B cell (primary cell): ENCODE results near the gene PRR23E. TPM values are rescaled to one million over a fixed set of nuclear protein-coding genes. Genes with fewer than 3 reads are reported as not detected.

Source experiments
- ATAC-seq: fragments of 200-7000 bp; cut with Tn5 transposase; one replicate; pipeline ENCODE4 v1.10.0; 2021; ENCODE audit warnings: low read depth, mild to moderate bottlenecking, moderate number of reproducible peaks, moderate library complexity
- CTCF ChIA-PET: fragments of 350-600 bp; sonication (Branson Sonifier 250); formaldehyde crosslinking; loops from one replicate; lab custom pipeline; 2021; ENCODE audit warnings: antibody characterized with exemption, inconsistent platforms; lab: Charles Lee
- POLR2A ChIA-PET: fragments of 350-600 bp; sonication (Branson Sonifier 250); formaldehyde crosslinking; loops from one replicate; lab custom pipeline; 2021; ENCODE audit warnings: antibody characterized with exemption; lab: Charles Lee
- DNase-seq: peaks from one replicate; pipeline ENCODE4 v3.0.0; 2013
- H2AFZ ChIP-seq: 2 replicates; pipeline ENCODE4 v1.6.1; 2012; ENCODE audit warnings: mild to moderate bottlenecking, low read depth, low read length; ENCODE audit not compliant: insufficient read depth, poor library complexity, severe bottlenecking
- H3K27ac ChIP-seq, 2 donors: 1 replicate in 1 of 2; 2 replicates in 1 of 2; pipeline ENCODE4 v1.5.1; 2012 to 2013; ENCODE audit warnings: low read length in 2 of 2, mild to moderate bottlenecking in 2 of 2, moderate library complexity in 1 of 2
- H3K27me3 ChIP-seq, 4 experiments: fragments of 200-600 bp in 1 of 4; sonication (generic) in 1 of 4; replicated peaks in 1 of 4; 1 replicate in 2 of 4; 2 replicates in 2 of 4; pipeline versions ENCODE4 v1.6.1 to v1.7.0; 2013 to 2016; ENCODE audit warnings: low read length in 3 of 4, mild to moderate bottlenecking in 2 of 4, mixed read lengths in 1 of 4, moderate library complexity in 1 of 4; ENCODE audit not compliant: insufficient read depth in 4 of 4, control insufficient read depth in 3 of 4; ENCODE audit errors: control extremely low read depth in 1 of 4
- H3K36me3 ChIP-seq, 2 experiments: replicated peaks in 1 of 2; 1 replicate in 1 of 2; 2 replicates in 1 of 2; pipeline versions ENCODE4 v1.6.1 to v1.7.1; 2013; ENCODE audit warnings: low read length in 1 of 2; ENCODE audit not compliant: insufficient read depth in 2 of 2, control insufficient read depth in 1 of 2; ENCODE audit errors: control extremely low read depth in 1 of 2, extremely low read depth in 1 of 2
- H3K4me1 ChIP-seq, 2 donors: fragments of 200-600 bp in 1 of 2; sonication (generic) in 1 of 2; 1 replicate in 1 of 2; 2 replicates in 1 of 2; pipeline versions ENCODE4 v1.5.1 to v1.6.1; 2013 to 2017; ENCODE audit warnings: low read length in 2 of 2; ENCODE audit not compliant: control insufficient read depth in 2 of 2, insufficient read depth in 2 of 2
- H3K4me2 ChIP-seq: replicated peaks from 2 replicates; pipeline ENCODE3; 2012; ENCODE audit warnings: mild to moderate bottlenecking, low read depth, low read length; ENCODE audit not compliant: poor library complexity, severe bottlenecking
- H3K4me3 ChIP-seq, 5 experiments: fragments of 200-600 bp in 1 of 5; sonication (generic) in 1 of 5; 1 replicate in 3 of 5; 2 replicates in 2 of 5; pipeline versions ENCODE4 v1.5.1 to v1.7.0; 2011 to 2016; ENCODE audit warnings: low read length in 4 of 5, mild to moderate bottlenecking in 4 of 5, low read depth in 2 of 5, control low read depth in 1 of 5, moderate library complexity in 1 of 5; ENCODE audit not compliant: insufficient read depth in 1 of 5; ENCODE audit errors: control extremely low read depth in 1 of 5, extremely low read depth in 1 of 5
- H3K79me2 ChIP-seq: fragments of 200-600 bp; sonication (generic); one replicate; pipeline ENCODE4 v1.6.0; 2016; ENCODE audit warnings: low read length; ENCODE audit not compliant: control insufficient read depth, insufficient read depth
- H3K9ac ChIP-seq: fragments of 200-600 bp; sonication (generic); 2 replicates; pipeline ENCODE4 v1.6.1; 2017; ENCODE audit warnings: mild to moderate bottlenecking, low read length, moderate library complexity
- H3K9me3 ChIP-seq, 3 donors: one replicate each; pipeline versions ENCODE4 v1.6.1 to v1.7.1; 2013; ENCODE audit warnings: low read length in 2 of 3; ENCODE audit not compliant: control insufficient read depth in 2 of 3, insufficient read depth in 1 of 3; ENCODE audit errors: control extremely low read depth in 1 of 3
- H4K20me1 ChIP-seq: 2 replicates; pipeline ENCODE4 v1.6.0; 2012; ENCODE audit warnings: mild to moderate bottlenecking, low read length; ENCODE audit not compliant: insufficient read depth, control insufficient read depth, poor library complexity, severe bottlenecking
- H3K27ac Mint-ChIP-seq: one replicate; pipeline ENCODE4 v1.8.0; 2021; ENCODE audit warnings: mixed read lengths
- H3K27me3 Mint-ChIP-seq: one replicate; pipeline ENCODE4 v1.8.0; 2021; ENCODE audit warnings: mixed read lengths
- H3K4me1 Mint-ChIP-seq: one replicate; pipeline ENCODE4 v1.8.0; 2021; ENCODE audit warnings: mixed read lengths
- H3K4me3 Mint-ChIP-seq: one replicate; pipeline ENCODE4 v1.8.0; 2021; ENCODE audit warnings: mixed read lengths
- H3K9me3 Mint-ChIP-seq: one replicate; pipeline ENCODE4 v1.8.0; 2022; ENCODE audit warnings: mixed read lengths; ENCODE audit not compliant: insufficient read depth
- EZH2 ChIP-seq: IDR thresholded peaks from 2 replicates; pipeline ENCODE4 v1.6.1; 2012; ENCODE audit warnings: borderline replicate concordance, low read depth, mild to moderate bottlenecking, moderate library complexity, low read length; ENCODE audit not compliant: insufficient read depth, poor library complexity, severe bottlenecking
- WGBS: methylation state at CpG from one replicate; pipeline ENCODE4 v1.1.5; 2013; ENCODE audit warnings: missing lambda C conversion rate; ENCODE audit not compliant: insufficient coverage; 5-methylcytosine and 5-hydroxymethylcytosine counted together
- intact Hi-C: fragments of 100-400 bp; cut with micrococcal nuclease; formaldehyde crosslinking; loops from one replicate; pipeline ENCODE4 v1.10.0; 2022
- polyA plus RNA-seq: library from polyadenylated mRNA; depleted of rRNA; stranded (reverse); fragments of >200 nt; gene quantifications from 2 replicates; pipeline ENCODE4 v1.2.3, GENCODE V29; 2012
- total RNA-seq, 2 donors: library from RNA; stranded (reverse); fragments of 120-200 nt in 1 of 2; gene quantifications; 1 replicate in 1 of 2; 2 replicates in 1 of 2; pipeline versions ENCODE4 v1.2.3 to v1.2.4, GENCODE V29; 2013 to 2022
- TF ChIP-seq, protein P1 (sequence below): fragments of 200-600 bp; IDR thresholded peaks from one replicate; pipeline ENCODE4 v1.8.0; 2022; ENCODE audit warnings: antibody characterized with exemption, mild to moderate bottlenecking

PRR23E gene
- total and polyA plus RNA-seq, 2 donors (not counting 1 experiment from before 2014, with no cell fraction given), result not detected

DNA sequence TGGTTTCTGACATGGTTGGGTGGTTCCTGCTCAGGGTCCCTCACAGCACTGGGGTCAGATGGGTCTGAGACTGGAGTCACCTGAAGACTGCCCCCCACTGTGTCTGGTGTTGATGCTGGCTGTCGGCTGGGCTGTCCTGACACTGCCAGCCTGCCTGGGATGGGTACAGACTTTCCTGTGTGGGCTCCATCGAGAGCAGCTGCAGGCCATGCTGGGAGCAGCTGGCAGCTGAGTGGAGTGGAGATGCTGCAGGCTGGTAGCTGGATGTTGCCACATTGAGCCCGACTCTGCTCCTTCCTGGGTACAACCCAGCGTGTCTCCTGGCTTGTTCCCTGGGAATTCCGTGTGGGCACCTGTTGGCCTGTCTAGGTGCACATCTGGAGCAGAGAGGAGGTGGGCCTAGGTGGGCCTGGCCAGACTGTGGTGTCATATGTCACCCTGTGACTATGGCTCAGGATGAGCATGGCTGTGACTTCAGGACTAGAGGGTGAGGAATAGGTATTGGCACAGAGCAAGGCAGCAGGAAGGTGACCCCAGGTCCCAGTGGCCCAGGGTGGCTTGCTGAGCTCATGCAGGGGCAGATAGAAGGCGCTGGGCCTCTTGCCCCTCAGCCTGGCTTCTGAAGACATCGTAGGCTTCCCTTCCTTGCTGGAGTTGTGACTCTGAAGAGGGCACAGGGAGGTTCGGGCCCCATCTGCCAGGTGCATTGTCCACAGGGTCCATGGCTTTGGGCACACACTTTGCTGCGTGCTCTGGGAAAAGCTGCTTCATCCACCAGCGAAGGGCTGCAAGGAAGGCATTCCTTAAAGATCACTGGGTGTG, 40.0 kb upstream of the PRR23E start:
- Mint-ChIP-seq H3K27ac (no peak overlapping the region), H3K4me3 (no peak overlapping the region), H3K27me3 (peaks cover 13% of the 10 kb centered on the region), H3K9me3 (no peaks in the 10 kb centered on the region), H3K4me1 (no peaks in the 10 kb centered on the region)
- ChIA-PET POLR2A (no interaction called here), CTCF (no interaction called here)
- H3K4me1 ChIP-seq, result no peaks in the 10 kb centered on the region
- no peak overlapping the region for H3K9ac ChIP-seq
- DNase-seq (no peak), ATAC-seq (no peak)
- WGBS, result 91% methylated on average over 10 of the region's 10 CpGs
- TF ChIP-seq EZH2, result no peak
- TF ChIP-seq, protein P1, sequence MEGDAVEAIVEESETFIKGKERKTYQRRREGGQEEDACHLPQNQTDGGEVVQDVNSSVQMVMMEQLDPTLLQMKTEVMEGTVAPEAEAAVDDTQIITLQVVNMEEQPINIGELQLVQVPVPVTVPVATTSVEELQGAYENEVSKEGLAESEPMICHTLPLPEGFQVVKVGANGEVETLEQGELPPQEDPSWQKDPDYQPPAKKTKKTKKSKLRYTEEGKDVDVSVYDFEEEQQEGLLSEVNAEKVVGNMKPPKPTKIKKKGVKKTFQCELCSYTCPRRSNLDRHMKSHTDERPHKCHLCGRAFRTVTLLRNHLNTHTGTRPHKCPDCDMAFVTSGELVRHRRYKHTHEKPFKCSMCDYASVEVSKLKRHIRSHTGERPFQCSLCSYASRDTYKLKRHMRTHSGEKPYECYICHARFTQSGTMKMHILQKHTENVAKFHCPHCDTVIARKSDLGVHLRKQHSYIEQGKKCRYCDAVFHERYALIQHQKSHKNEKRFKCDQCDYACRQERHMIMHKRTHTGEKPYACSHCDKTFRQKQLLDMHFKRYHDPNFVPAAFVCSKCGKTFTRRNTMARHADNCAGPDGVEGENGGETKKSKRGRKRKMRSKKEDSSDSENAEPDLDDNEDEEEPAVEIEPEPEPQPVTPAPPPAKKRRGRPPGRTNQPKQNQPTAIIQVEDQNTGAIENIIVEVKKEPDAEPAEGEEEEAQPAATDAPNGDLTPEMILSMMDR, result no peak
- H3K79me2 ChIP-seq, result no peaks in the 10 kb centered on the region
- no peak overlapping the region for H3K4me2 ChIP-seq
- no peaks in the 10 kb centered on the region for H3K36me3 ChIP-seq
- peaks cover 0 to 11% (median 0%) of the 10 kb centered on the region in 3 donors for H3K9me3 ChIP-seq
- intact Hi-C loops, result no loop called here
- H3K4me3 ChIP-seq, result no peak overlapping the region
- H2AFZ ChIP-seq, result no peak overlapping the region
- no peaks in the 10 kb centered on the region for H3K27me3 ChIP-seq
- H3K27ac ChIP-seq, result no peak overlapping the region
- no peaks in the 10 kb centered on the region for H4K20me1 ChIP-seq

GRCh38 chr3:127153506-127153815, 39.5 kb upstream of the PRR23E start:
- peaks cover 0 to 11% (median 0%) of the 10 kb centered on the region in 3 donors for H3K9me3 ChIP-seq
- ATAC-seq (no peak), DNase-seq (no peak)
- POLR2A ChIA-PET, result no interaction called here
- H3K9me3 Mint-ChIP-seq, result no peaks in the 10 kb centered on the region
- H4K20me1 ChIP-seq, result no peaks in the 10 kb centered on the region
- H3K4me3 Mint-ChIP-seq, result no peak overlapping the region
- H3K27me3 ChIP-seq, result peaks cover 0 to 2% (median 0%) of the 10 kb centered on the region in 4 experiments
- H3K27ac Mint-ChIP-seq, result no peak overlapping the region
- H3K4me2 ChIP-seq, result no peak overlapping the region
- CTCF ChIA-PET, result no interaction called here
- 80% methylated on average over 5 of the region's 5 CpGs for WGBS
- H3K27ac ChIP-seq, result no peak overlapping the region
- no peak overlapping the region for H2AFZ ChIP-seq
- H3K9ac ChIP-seq, result no peak overlapping the region
- H3K4me1 Mint-ChIP-seq, result no peaks in the 10 kb centered on the region
- no peaks in the 10 kb centered on the region for H3K4me1 ChIP-seq
- H3K4me3 ChIP-seq, result no peak overlapping the region
- intact Hi-C loops, result no loop called here
- no peaks in the 10 kb centered on the region for H3K36me3 ChIP-seq
- no peaks in the 10 kb centered on the region for H3K79me2 ChIP-seq
- TF ChIP-seq, protein P1, result no peak
- H3K27me3 Mint-ChIP-seq, result peaks cover 13% of the 10 kb centered on the region
